ENCODE data around the gene CPN2. TPM values are rescaled to one million over a fixed set of nuclear protein-coding genes. Genes with fewer than 3 reads are reported as not detected.
A peak's percentile ranks its signal among the peaks of the same experiment; 100 is the strongest.

The CPN2 gene
- total and polyA plus RNA-seq, 2 of the 8 experiments (the other 6 are each of a cell fraction or from before 2014, with no cell fraction given) = 0.03 TPM; not detected in 1

DNA sequence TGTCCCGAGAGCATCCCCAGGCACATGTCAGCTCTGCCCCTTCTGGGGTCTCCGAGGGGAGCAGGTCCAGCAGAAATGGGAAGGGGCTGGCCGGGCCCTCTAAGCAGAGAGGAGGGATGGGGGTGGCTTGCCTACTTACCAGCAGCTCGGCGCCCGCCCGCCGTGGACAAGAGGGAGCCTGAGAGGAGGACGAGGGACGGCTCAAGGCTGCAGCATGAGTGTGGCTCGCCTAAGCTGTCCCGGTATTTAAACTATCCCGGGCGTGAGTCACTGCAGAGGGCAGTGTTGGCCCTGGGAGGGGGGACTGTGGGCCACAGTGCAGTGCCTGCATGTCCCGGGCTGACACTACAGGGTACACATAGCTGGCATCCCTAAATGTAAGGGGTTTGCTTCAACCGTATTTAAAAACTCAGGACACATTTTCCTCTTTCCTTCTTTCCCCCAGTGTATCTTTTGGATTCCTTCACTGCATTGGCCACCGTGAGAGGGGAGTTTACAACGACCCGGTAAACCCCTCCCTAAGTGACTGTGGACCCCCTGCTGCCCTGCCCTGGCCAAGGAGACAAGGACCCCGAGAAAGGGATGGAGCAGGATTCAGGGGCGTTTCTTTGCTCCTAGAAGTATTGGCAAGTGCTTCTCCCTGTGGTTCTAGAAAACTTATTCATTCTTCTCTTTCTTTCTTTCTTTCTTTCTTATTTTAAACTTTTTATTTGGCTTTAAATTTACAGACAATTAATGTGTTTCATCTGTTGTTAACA, 18.6 kb upstream of the CPN2 start, which contains the start of gene LRRC15:
Gene LRRC15, minus strand, starts transcription at position 222 of the 758 bp plus-strand sequence. CDS start 8,700 bp downstream, outside the sequence.
- H4K20me1 ChIP-seq (replicated peaks in 1 of 2; ENCODE audit: control insufficient read depth in 1 of 2, insufficient read depth in 2 of 2, low read length in 2 of 2) = no peaks in the 10 kb centered on the region
- peak within 1 kb of the TSS; percentile 56 to 60 for H3K4me2 ChIP-seq (ENCODE audit: insufficient read depth in 1 of 2, low read depth in 2 of 2, low read length in 2 of 2)
- H3K36me3 ChIP-seq (ENCODE audit: control insufficient read depth in 2 of 4, insufficient read depth in 4 of 4, low read length in 3 of 4) = no peaks in the 10 kb centered on the region
- H2BK5ac ChIP-seq (ENCODE audit: low read depth, low read length) = no peak within 1 kb of the TSS
- H3K79me1 ChIP-seq (ENCODE audit: low read depth, low read length) = no peaks in the 10 kb centered on the region
- peak within 1 kb of the TSS; percentile 80; the same call in 1 of the 2 replicates for H2BK20ac ChIP-seq (ENCODE audit: low read length)
- no peak within 1 kb of the TSS for H2BK120ac ChIP-seq (replicated peaks; ENCODE audit: low read depth, low read length)
- H3K4me3 ChIP-seq (ENCODE audit: extremely low read depth in 1 of 4, insufficient read depth in 2 of 4, low read depth in 3 of 4, low read length in 4 of 4) = peak within 1 kb of the TSS; percentile 6 to 40 (median 22); a peak in 5 of 8 replicates
- no peak within 1 kb of the TSS for H3K56ac ChIP-seq (replicated peaks; ENCODE audit: insufficient read length, low read depth, low read length)
- H3K27me3 ChIP-seq (replicated peaks in 1 of 4; ENCODE audit: control insufficient read depth in 3 of 4, extremely low read depth in 1 of 4, insufficient read depth in 3 of 4, low read length in 3 of 4) = peaks cover 0 to 10% (median 2%) of the 10 kb centered on the region in 4 experiments; a peak in 4 of 7 replicates
- H2AK5ac ChIP-seq (ENCODE audit: low read depth, low read length) = peak within 1 kb of the TSS; percentile 60; the same call in 1 of the 2 replicates
- ChIA-PET POLR2A (ENCODE audit: partially characterized antibody) (interaction anchor here (1.7 to 2.5 kb wide), 2 partner anchors 13 to 14 kb away, joined by 3 to 8 read pairs; no protein-coding TSS in a partner anchor), CTCF (ENCODE audit: partially characterized antibody) (interaction anchor here (0.6 to 18.9 kb wide), 9 partner anchors 11 to 41 kb away, joined by 3 to 344 read pairs (median 3); no protein-coding TSS in a partner anchor)
- H4K91ac ChIP-seq (replicated peaks; ENCODE audit: insufficient read length, low read length) = peak within 1 kb of the TSS; percentile 33
- no peak within 1 kb of the TSS for H3K4ac ChIP-seq (replicated peaks; ENCODE audit: insufficient read length, low read depth, low read length)
- FAIRE-seq (no peak), DNase-seq (ENCODE audit: low read depth in 1 of 2, low spot score in 2 of 2) (no peak)
- H3K18ac ChIP-seq (ENCODE audit: extremely low read depth, low read length) = 0 out of 2 replicates have a peak within 1 kb of the TSS, but pooled peaks have one; percentile 72
- H2BK15ac ChIP-seq (ENCODE audit: low read length) = peak within 1 kb of the TSS; percentile 92; the same call in 1 of the 2 replicates
- WGBS, 2 experiments (ENCODE audit: extremely low coverage in 1 of 2, insufficient coverage in 1 of 2, insufficient read length in 1 of 2, insufficient replicate concordance in 2 of 2, low coverage in 1 of 2, low lambda C conversion rate in 2 of 2, missing lambda C conversion rate in 1 of 2) = 36% methylated on average over 21 of the region's 21 CpGs; no CpG with 5 or more reads in 1 of the 2 experiments
- H4K5ac ChIP-seq (ENCODE audit: insufficient read length, low read depth, low read length) = no peak within 1 kb of the TSS
- no peak within 1 kb of the TSS; a peak in 2 of 7 replicates for H3K9ac ChIP-seq (replicated peaks in 1 of 4; ENCODE audit: extremely low read depth in 1 of 4, low read depth in 3 of 4, low read length in 3 of 4)
- peaks cover 2% of the 10 kb centered on the region; the same call in 1 of the 2 replicates for H3K23me2 ChIP-seq (ENCODE audit: low read depth, low read length)
- H4K8ac ChIP-seq (ENCODE audit: extremely low read depth, insufficient read depth, low read length) = peak within 1 kb of the TSS; percentile 64; the same call in 1 of the 2 replicates
- H2AFZ ChIP-seq (ENCODE audit: low read length) = 0 out of 2 replicates have a peak within 1 kb of the TSS, but pooled peaks have one; percentile 2
- H3K4me1 ChIP-seq (replicated peaks in 1 of 4; ENCODE audit: control insufficient read depth in 3 of 4, insufficient read depth in 4 of 4, low read length in 3 of 4) = peaks cover 3 to 20% (median 10%) of the 10 kb centered on the region in 4 experiments
- H3K23ac ChIP-seq (ENCODE audit: insufficient read length) = no peak within 1 kb of the TSS
- H3K27ac ChIP-seq (ENCODE audit: low read depth, low read length) = no peak within 1 kb of the TSS
- H3K14ac ChIP-seq (ENCODE audit: insufficient read length) = no peak within 1 kb of the TSS
- no peaks in the 10 kb centered on the region for H3K79me2 ChIP-seq (ENCODE audit: control insufficient read depth in 1 of 2, insufficient read depth in 2 of 2, low read length in 2 of 2)
- H3K9me3 ChIP-seq (ENCODE audit: insufficient read depth in 2 of 2, low read depth in 1 of 2, low read length in 1 of 2) = no peaks in the 10 kb centered on the region
- H2BK12ac ChIP-seq (ENCODE audit: low read depth, low read length) = peak within 1 kb of the TSS; percentile 43; the same call in 1 of the 2 replicates
- TF ChIP-seq POLR2A (IDR thresholded peaks at IDR 0.05; ENCODE audit: control extremely low read depth in 1 of 2, low read depth in 2 of 2, low read length in 2 of 2) (no peak), RBBP5 (IDR thresholded peaks at IDR 0.05; ENCODE audit: borderline replicate concordance, low read depth, low read length) (peak; percentile 21; the same call in 1 of the 2 replicates), EGR1 (IDR thresholded peaks at IDR 0.05; ENCODE audit: borderline replicate concordance, low read depth, low read length) (peak; percentile 61; the same call in 1 of the 2 replicates), JUND (IDR thresholded peaks at IDR 0.05; ENCODE audit: low read length) (peak; percentile 39; the same call in 1 of the 2 replicates), SP1 (IDR thresholded peaks at IDR 0.05; ENCODE audit: low read depth, low read length) (peak; percentile 52; the same call in 1 of the 2 replicates), TEAD4 (IDR thresholded peaks at IDR 0.05; ENCODE audit: low read depth, low read length) (peak; percentile 28; the same call in 1 of the 2 replicates), CHD2 (IDR thresholded peaks at IDR 0.05; ENCODE audit: low read length) (no peak), POLR2AphosphoS5 (IDR thresholded peaks at IDR 0.05; ENCODE audit: low read depth, low read length) (no peak), ASH2L (IDR thresholded peaks at IDR 0.05; ENCODE audit: low read length) (peak; percentile 52)
- TF ChIP-seq, protein P1, sequence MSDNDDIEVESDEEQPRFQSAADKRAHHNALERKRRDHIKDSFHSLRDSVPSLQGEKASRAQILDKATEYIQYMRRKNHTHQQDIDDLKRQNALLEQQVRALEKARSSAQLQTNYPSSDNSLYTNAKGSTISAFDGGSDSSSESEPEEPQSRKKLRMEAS (IDR thresholded peaks at IDR 0.05) = peak; percentile 10; the same call in 1 of the 2 replicates
- TF ChIP-seq, protein P2, sequence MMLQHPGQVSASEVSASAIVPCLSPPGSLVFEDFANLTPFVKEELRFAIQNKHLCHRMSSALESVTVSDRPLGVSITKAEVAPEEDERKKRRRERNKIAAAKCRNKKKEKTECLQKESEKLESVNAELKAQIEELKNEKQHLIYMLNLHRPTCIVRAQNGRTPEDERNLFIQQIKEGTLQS (IDR thresholded peaks at IDR 0.05; ENCODE audit: insufficient read depth, low read depth, low read length) = no peak

Measured in H1 (cell line).